GM12878 (cell line): ENCODE results near the gene ZNF98. TPM values are rescaled to one million over a fixed set of nuclear protein-coding genes. Genes with fewer than 3 reads are reported as not detected.

Source experiments
- ATAC-seq: fragments of 200-7000 bp; cut with Tn5 transposase; 3 replicates; pipeline ENCODE4 v1.9.1; 2020; ENCODE audit warnings: mild to moderate bottlenecking, moderate library complexity
- BruUV-seq: library from RNA; stranded (reverse); fragments of 400-500 nt; replicated peaks from 2 replicates; lab custom pipeline; 2021; lab: Mats Ljungman, UMichigan
- CTCF ChIA-PET: fragments of 300-600 bp; sonication (Branson Sonifier 250); formaldehyde crosslinking; extraction: SDS; loops from one replicate; lab custom pipeline; 2021; ENCODE audit warnings: inconsistent platforms; lab: Yijun Ruan, JAX
- POLR2A ChIA-PET: fragments of 350-600 bp; formaldehyde crosslinking; extraction: SDS; loops from one replicate; lab custom pipeline; 2021; ENCODE audit warnings: inconsistent platforms; lab: Charles Lee
- RAD21 ChIA-PET: fragments of 300-600 bp; sonication (Branson Sonifier 250); formaldehyde crosslinking; loops from one replicate; lab custom pipeline; 2023; ENCODE audit warnings: antibody characterized with exemption; ENCODE audit not compliant: unreplicated experiment; lab: Charles Lee
- SMC1A ChIA-PET: fragments of 300-600 bp; sonication (Branson Sonifier 250); formaldehyde crosslinking; loops from one replicate; lab custom pipeline; 2023; ENCODE audit not compliant: unreplicated experiment, uncharacterized antibody; lab: Charles Lee
- DNase-seq: peaks from one replicate; pipeline ENCODE4 v3.0.0-alpha.2; 2011; ENCODE audit warnings: low read depth, low spot score
- FAIRE-seq: peaks from 3 replicates; lab custom pipeline; 2011; peaks lifted over from hg19 to GRCh38; lab: Jason Lieb, UNC
- H2AFZ ChIP-seq: 2 replicates; pipeline ENCODE4 v1.6.0; 2011; ENCODE audit warnings: low read depth, low read length, control low read depth; ENCODE audit not compliant: control insufficient read depth
- H3K27ac ChIP-seq: 2 replicates; pipeline ENCODE4 v1.5.1; 2011; ENCODE audit warnings: control low read depth; ENCODE audit not compliant: control insufficient read depth, insufficient read depth
- H3K27me3 ChIP-seq, 2 experiments: replicated peaks in 1 of 2; 2 replicates each; pipeline versions ENCODE4 v1.6.0 to v1.6.1; 2011; ENCODE audit warnings: low read length in 1 of 2; ENCODE audit not compliant: control insufficient read depth in 2 of 2, insufficient read depth in 2 of 2
- H3K36me3 ChIP-seq, 2 experiments: 2 replicates each; pipeline ENCODE4 v1.5.1; 2011; ENCODE audit warnings: low read length in 1 of 2; ENCODE audit not compliant: control insufficient read depth in 2 of 2, insufficient read depth in 2 of 2
- H3K4me1 ChIP-seq: 2 replicates; pipeline ENCODE4 v1.6.1; 2011; ENCODE audit warnings: mild to moderate bottlenecking, low read length, moderate library complexity, mixed read lengths; ENCODE audit not compliant: control insufficient read depth, insufficient read depth
- H3K4me2 ChIP-seq: 2 replicates; pipeline ENCODE4 v1.6.0; 2011; ENCODE audit warnings: control low read depth; ENCODE audit not compliant: control insufficient read depth, insufficient read depth
- H3K4me3 ChIP-seq: fragments of 200-600 bp; sonication (generic); 2 replicates; pipeline ENCODE4 v1.5.1; 2016
- H3K79me2 ChIP-seq: 2 replicates; pipeline ENCODE4 v1.6.0; 2011; ENCODE audit warnings: low read length; ENCODE audit not compliant: control insufficient read depth, insufficient read depth
- H3K9ac ChIP-seq: 2 replicates; pipeline ENCODE4 v1.8.0; 2011; ENCODE audit warnings: low read length, control low read depth, mixed read lengths; ENCODE audit not compliant: control insufficient read depth, insufficient read depth
- H3K9me3 ChIP-seq: replicated peaks from 3 replicates; pipeline ENCODE4 v1.5.1; 2011; ENCODE audit warnings: mild to moderate bottlenecking, low read length; ENCODE audit not compliant: control insufficient read depth, insufficient read depth
- H4K20me1 ChIP-seq: 2 replicates; pipeline ENCODE4 v1.6.0; 2011; ENCODE audit not compliant: control insufficient read depth, insufficient read depth
- BCL11A ChIP-seq: IDR thresholded peaks from 2 replicates; pipeline ENCODE4 v1.6.1; 2011; ENCODE audit warnings: low read depth, low read length
- CHD4 ChIP-seq: fragments of 200-600 bp; sonication (generic); IDR thresholded peaks from 2 replicates; pipeline ENCODE4 v1.6.1; 2016; ENCODE audit warnings: mild to moderate bottlenecking
- NFYA ChIP-seq: IDR thresholded peaks from 2 replicates; pipeline ENCODE4 v1.6.1; 2011; ENCODE audit warnings: low read depth, mild to moderate bottlenecking, low read length, improper control_type of control experiment, borderline replicate concordance
- SRF ChIP-seq, 2 experiments: IDR thresholded peaks; 2 replicates each; pipeline ENCODE4 v1.6.1; 2011; ENCODE audit warnings: low read depth in 2 of 2, low read length in 2 of 2, mild to moderate bottlenecking in 1 of 2, moderate library complexity in 1 of 2
- USF2 ChIP-seq: IDR thresholded peaks from 2 replicates; pipeline ENCODE4 v1.6.1; 2011; ENCODE audit warnings: low read depth, low read length, improper control_type of control experiment, borderline replicate concordance
- ZBTB11 ChIP-seq: fragments of 450-650 bp; formaldehyde crosslinking; IDR thresholded peaks from 2 replicates; pipeline ENCODE4 v1.5.0; 2022; ENCODE audit warnings: mild to moderate bottlenecking, missing genetic modification characterization
- ZSCAN29 ChIP-seq: fragments of 450-650 bp; IDR thresholded peaks from 2 replicates; pipeline ENCODE4 v1.6.1; 2017; ENCODE audit warnings: mild to moderate bottlenecking, moderate library complexity
- WGBS: methylation state at CpG from one replicate; pipeline ENCODE4 v1.1.6; 2016; ENCODE audit warnings: low lambda C conversion rate; ENCODE audit not compliant: insufficient replicate concordance, insufficient coverage; ENCODE audit errors: missing lambda C conversion rate; 5-methylcytosine and 5-hydroxymethylcytosine counted together
- in situ Hi-C: fragments of 300-500 bp; cut with MboI; formaldehyde crosslinking; loops from 9 replicates; pipeline ENCODE4 v1.14.3; 2018; ENCODE audit warnings: mixed read lengths
- intact Hi-C: fragments of 100-400 bp; cut with micrococcal nuclease; formaldehyde crosslinking; loops from one replicate; pipeline ENCODE4 v1.14.2; 2022; ENCODE audit not compliant: unreplicated experiment
- polyA plus RNA-seq, 11 experiments: library from polyadenylated mRNA; depleted of rRNA in 4 of 11; unstranded in 6 of 11; stranded (reverse) in 5 of 11; fragments of >200 nt; fragmentation: Nextera tagmentation in 4 of 11; fragmentation: Illumina TruSeq in 1 of 11; extraction: Ambion mirVana in 4 of 11; extraction: Trizol in 1 of 11; gene quantifications; 1 replicate in 1 of 11; 2 replicates in 10 of 11; pipeline versions ENCODE4 v1.2.1 to v1.2.3, GENCODE V29; 2011 to 2016; ENCODE audit warnings: inconsistent platforms in 2 of 11, missing spikeins in 2 of 11, low read depth in 1 of 11
- total RNA-seq, 4 experiments: library from RNA; depleted of rRNA in 3 of 4; stranded (reverse); fragments of >200 nt in 3 of 4; fragmentation: Illumina TruSeq in 1 of 4; extraction: Trizol in 1 of 4; gene quantifications; 2 replicates each; pipeline versions ENCODE4 v1.2.1 to v1.2.3, GENCODE V29; 2013 to 2021
- TF ChIP-seq, protein P1 (sequence below): IDR thresholded peaks from 2 replicates; pipeline ENCODE4 v1.6.1; 2012; ENCODE audit warnings: low read depth, low read length, improper control_type of control experiment
- TF ChIP-seq, protein P2 (sequence below): fragments of 450-650 bp; IDR thresholded peaks from 2 replicates; pipeline ENCODE4 v1.6.1; 2016; ENCODE audit warnings: mild to moderate bottlenecking, moderate library complexity, borderline replicate concordance
- TF ChIP-seq, protein P3 (sequence below): IDR thresholded peaks from 2 replicates; pipeline ENCODE4 v1.6.1; 2012; ENCODE audit warnings: mild to moderate bottlenecking, low read depth, low read length

Gene ZNF98
- total and polyA plus RNA-seq, 10 of the 15 experiments (the other 5 are each of a cell fraction or from before 2014, with no cell fraction given): not detected

- in situ Hi-C loops: no loop called here
- DNase-seq (no peak), ATAC-seq (no peak), FAIRE-seq (no peak)
- no peak overlapping the region for H3K9ac ChIP-seq
- TF ChIP-seq ZSCAN29 (no peak), USF2 (no peak), NFYA (no peak), BCL11A (no peak), ZBTB11 (CRISPR knock-in tag) (no peak), CHD4 (no peak), SRF (IDR thresholded peaks at IDR 0.05; ENCODE audit: low read depth in 2 of 2, low read length in 2 of 2) (no peak)
- TF ChIP-seq, protein P1, sequence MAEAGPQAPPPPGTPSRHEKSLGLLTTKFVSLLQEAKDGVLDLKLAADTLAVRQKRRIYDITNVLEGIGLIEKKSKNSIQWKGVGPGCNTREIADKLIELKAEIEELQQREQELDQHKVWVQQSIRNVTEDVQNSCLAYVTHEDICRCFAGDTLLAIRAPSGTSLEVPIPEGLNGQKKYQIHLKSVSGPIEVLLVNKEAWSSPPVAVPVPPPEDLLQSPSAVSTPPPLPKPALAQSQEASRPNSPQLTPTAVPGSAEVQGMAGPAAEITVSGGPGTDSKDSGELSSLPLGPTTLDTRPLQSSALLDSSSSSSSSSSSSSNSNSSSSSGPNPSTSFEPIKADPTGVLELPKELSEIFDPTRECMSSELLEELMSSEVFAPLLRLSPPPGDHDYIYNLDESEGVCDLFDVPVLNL: no peak
- TF ChIP-seq, protein P2, sequence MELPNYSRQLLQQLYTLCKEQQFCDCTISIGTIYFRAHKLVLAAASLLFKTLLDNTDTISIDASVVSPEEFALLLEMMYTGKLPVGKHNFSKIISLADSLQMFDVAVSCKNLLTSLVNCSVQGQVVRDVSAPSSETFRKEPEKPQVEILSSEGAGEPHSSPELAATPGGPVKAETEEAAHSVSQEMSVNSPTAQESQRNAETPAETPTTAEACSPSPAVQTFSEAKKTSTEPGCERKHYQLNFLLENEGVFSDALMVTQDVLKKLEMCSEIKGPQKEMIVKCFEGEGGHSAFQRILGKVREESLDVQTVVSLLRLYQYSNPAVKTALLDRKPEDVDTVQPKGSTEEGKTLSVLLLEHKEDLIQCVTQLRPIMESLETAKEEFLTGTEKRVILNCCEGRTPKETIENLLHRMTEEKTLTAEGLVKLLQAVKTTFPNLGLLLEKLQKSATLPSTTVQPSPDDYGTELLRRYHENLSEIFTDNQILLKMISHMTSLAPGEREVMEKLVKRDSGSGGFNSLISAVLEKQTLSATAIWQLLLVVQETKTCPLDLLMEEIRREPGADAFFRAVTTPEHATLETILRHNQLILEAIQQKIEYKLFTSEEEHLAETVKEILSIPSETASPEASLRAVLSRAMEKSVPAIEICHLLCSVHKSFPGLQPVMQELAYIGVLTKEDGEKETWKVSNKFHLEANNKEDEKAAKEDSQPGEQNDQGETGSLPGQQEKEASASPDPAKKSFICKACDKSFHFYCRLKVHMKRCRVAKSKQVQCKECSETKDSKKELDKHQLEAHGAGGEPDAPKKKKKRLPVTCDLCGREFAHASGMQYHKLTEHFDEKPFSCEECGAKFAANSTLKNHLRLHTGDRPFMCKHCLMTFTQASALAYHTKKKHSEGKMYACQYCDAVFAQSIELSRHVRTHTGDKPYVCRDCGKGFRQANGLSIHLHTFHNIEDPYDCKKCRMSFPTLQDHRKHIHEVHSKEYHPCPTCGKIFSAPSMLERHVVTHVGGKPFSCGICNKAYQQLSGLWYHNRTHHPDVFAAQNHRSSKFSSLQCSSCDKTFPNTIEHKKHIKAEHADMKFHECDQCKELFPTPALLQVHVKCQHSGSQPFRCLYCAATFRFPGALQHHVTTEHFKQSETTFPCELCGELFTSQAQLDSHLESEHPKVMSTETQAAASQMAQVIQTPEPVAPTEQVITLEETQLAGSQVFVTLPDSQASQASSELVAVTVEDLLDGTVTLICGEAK: no peak
- TF ChIP-seq, protein P3, sequence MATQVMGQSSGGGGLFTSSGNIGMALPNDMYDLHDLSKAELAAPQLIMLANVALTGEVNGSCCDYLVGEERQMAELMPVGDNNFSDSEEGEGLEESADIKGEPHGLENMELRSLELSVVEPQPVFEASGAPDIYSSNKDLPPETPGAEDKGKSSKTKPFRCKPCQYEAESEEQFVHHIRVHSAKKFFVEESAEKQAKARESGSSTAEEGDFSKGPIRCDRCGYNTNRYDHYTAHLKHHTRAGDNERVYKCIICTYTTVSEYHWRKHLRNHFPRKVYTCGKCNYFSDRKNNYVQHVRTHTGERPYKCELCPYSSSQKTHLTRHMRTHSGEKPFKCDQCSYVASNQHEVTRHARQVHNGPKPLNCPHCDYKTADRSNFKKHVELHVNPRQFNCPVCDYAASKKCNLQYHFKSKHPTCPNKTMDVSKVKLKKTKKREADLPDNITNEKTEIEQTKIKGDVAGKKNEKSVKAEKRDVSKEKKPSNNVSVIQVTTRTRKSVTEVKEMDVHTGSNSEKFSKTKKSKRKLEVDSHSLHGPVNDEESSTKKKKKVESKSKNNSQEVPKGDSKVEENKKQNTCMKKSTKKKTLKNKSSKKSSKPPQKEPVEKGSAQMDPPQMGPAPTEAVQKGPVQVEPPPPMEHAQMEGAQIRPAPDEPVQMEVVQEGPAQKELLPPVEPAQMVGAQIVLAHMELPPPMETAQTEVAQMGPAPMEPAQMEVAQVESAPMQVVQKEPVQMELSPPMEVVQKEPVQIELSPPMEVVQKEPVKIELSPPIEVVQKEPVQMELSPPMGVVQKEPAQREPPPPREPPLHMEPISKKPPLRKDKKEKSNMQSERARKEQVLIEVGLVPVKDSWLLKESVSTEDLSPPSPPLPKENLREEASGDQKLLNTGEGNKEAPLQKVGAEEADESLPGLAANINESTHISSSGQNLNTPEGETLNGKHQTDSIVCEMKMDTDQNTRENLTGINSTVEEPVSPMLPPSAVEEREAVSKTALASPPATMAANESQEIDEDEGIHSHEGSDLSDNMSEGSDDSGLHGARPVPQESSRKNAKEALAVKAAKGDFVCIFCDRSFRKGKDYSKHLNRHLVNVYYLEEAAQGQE: no peak
- H3K4me3 ChIP-seq: no peak overlapping the region
- H2AFZ ChIP-seq: no peak overlapping the region
- no peak overlapping the region for H3K27ac ChIP-seq
- ChIA-PET RAD21 (no interaction called here), CTCF (no interaction called here), SMC1A (no interaction called here), POLR2A (no interaction called here)
- no peak overlapping the region for H3K4me2 ChIP-seq
- H3K9me3 ChIP-seq: no peaks in the 10 kb centered on the region; the same call in 2 of the 3 replicates
- WGBS: 3% methylated on average over 2 of the region's 2 CpGs
- no TSS peak for BruUV-seq
- no peaks in the 10 kb centered on the region for H3K79me2 ChIP-seq
- H3K4me1 ChIP-seq: no peaks in the 10 kb centered on the region
- H3K27me3 ChIP-seq: no peaks in the 10 kb centered on the region
- no peaks in the 10 kb centered on the region for H3K36me3 ChIP-seq
- H4K20me1 ChIP-seq: no peaks in the 10 kb centered on the region
- intact Hi-C loops: no loop called here
These were observed 67.5 kb downstream of the ZNF98 start for GRCh38 chr19:22354665-22355064.
